H1 (cell line): ENCODE results near the gene ADAMTS4. TPM values are rescaled to one million over a fixed set of nuclear protein-coding genes. Genes with fewer than 3 reads are reported as not detected.

Source experiments
- CTCF ChIA-PET: fragments of 300-600 bp; sonication (Branson Sonifier 250); formaldehyde crosslinking; loops from one replicate; lab custom pipeline; 2021; ENCODE audit not compliant: partially characterized antibody; lab: Charles Lee
- POLR2A ChIA-PET: fragments of 300-600 bp; sonication (Branson Sonifier 250); formaldehyde crosslinking; loops from one replicate; lab custom pipeline; 2021; ENCODE audit warnings: inconsistent platforms; ENCODE audit not compliant: partially characterized antibody; lab: Charles Lee
- DNase-seq, 2 experiments: peaks; one replicate each; pipeline versions ENCODE4 v3.0.0 to v3.0.0-alpha.2; 2010 to 2022; ENCODE audit warnings: low spot score in 2 of 2, low read depth in 1 of 2, mixed read lengths in 1 of 2
- FAIRE-seq: peaks from 2 replicates; lab custom pipeline; 2011; peaks lifted over from hg19 to GRCh38; lab: Jason Lieb, UNC
- H2AFZ ChIP-seq: 2 replicates; pipeline ENCODE4 v1.8.1; 2012; ENCODE audit warnings: low read length, inconsistent platforms
- H2AK5ac ChIP-seq: 2 replicates; pipeline ENCODE4 v1.6.1; 2013; ENCODE audit warnings: low read depth, low read length
- H2BK120ac ChIP-seq: replicated peaks from 2 replicates; pipeline ENCODE3; 2013; ENCODE audit warnings: low read depth, low read length, inconsistent platforms
- H2BK12ac ChIP-seq: 2 replicates; pipeline ENCODE4 v1.6.1; 2013; ENCODE audit warnings: low read depth, low read length
- H2BK15ac ChIP-seq: 2 replicates; pipeline ENCODE4 v1.6.1; 2013; ENCODE audit warnings: low read length
- H2BK20ac ChIP-seq: 2 replicates; pipeline ENCODE4 v1.6.1; 2013; ENCODE audit warnings: low read length
- H2BK5ac ChIP-seq: 2 replicates; pipeline ENCODE4 v1.6.1; 2013; ENCODE audit warnings: low read depth, low read length
- H3K14ac ChIP-seq: 2 replicates; pipeline ENCODE4 v1.6.1; 2013; ENCODE audit warnings: inconsistent platforms; ENCODE audit not compliant: insufficient read length
- H3K18ac ChIP-seq: 2 replicates; pipeline ENCODE4 v1.6.1; 2013; ENCODE audit warnings: low read length; ENCODE audit errors: extremely low read depth
- H3K23ac ChIP-seq: 2 replicates; pipeline ENCODE4 v1.6.1; 2013; ENCODE audit warnings: inconsistent platforms; ENCODE audit not compliant: insufficient read length
- H3K23me2 ChIP-seq: 2 replicates; pipeline ENCODE4 v1.6.1; 2013; ENCODE audit warnings: low read depth, low read length
- H3K27ac ChIP-seq: 2 replicates; pipeline ENCODE4 v1.6.1; 2011; ENCODE audit warnings: low read depth, low read length, inconsistent platforms
- H3K27me3 ChIP-seq, 4 experiments: replicated peaks in 1 of 4; 1 replicate in 1 of 4; 2 replicates in 3 of 4; pipeline versions ENCODE4 v1.6.1 to v1.8.1; 2011 to 2013; ENCODE audit warnings: low read length in 3 of 4, mild to moderate bottlenecking in 3 of 4, inconsistent platforms in 2 of 4, mixed read lengths in 2 of 4, moderate library complexity in 1 of 4; ENCODE audit not compliant: control insufficient read depth in 3 of 4, insufficient read depth in 3 of 4; ENCODE audit errors: extremely low read depth in 1 of 4
- H3K36me3 ChIP-seq, 4 experiments: 2 replicates each; pipeline versions ENCODE4 v1.6.1 to v1.8.1; 2011 to 2013; ENCODE audit warnings: mild to moderate bottlenecking in 4 of 4, low read length in 3 of 4, moderate library complexity in 2 of 4, control low read depth in 1 of 4, inconsistent platforms in 1 of 4; ENCODE audit not compliant: insufficient read depth in 4 of 4, control insufficient read depth in 2 of 4
- H3K4ac ChIP-seq: replicated peaks from 2 replicates; pipeline ENCODE3; 2013; ENCODE audit warnings: low read length, low read depth, mixed read lengths, inconsistent platforms; ENCODE audit not compliant: insufficient read length
- H3K4me1 ChIP-seq, 4 experiments: replicated peaks in 1 of 4; 1 replicate in 1 of 4; 2 replicates in 3 of 4; pipeline versions ENCODE4 v1.6.1 to v1.8.1; 2011 to 2013; ENCODE audit warnings: low read length in 3 of 4, inconsistent platforms in 2 of 4, mixed read lengths in 1 of 4; ENCODE audit not compliant: insufficient read depth in 4 of 4, control insufficient read depth in 3 of 4
- H3K4me2 ChIP-seq, 2 experiments: 2 replicates each; pipeline versions ENCODE4 v1.6.1 to v1.8.1; 2011 to 2013; ENCODE audit warnings: low read depth in 2 of 2, low read length in 2 of 2, control low read depth in 1 of 2, inconsistent platforms in 1 of 2, mild to moderate bottlenecking in 1 of 2; ENCODE audit not compliant: insufficient read depth in 1 of 2
- H3K4me3 ChIP-seq, 4 experiments: fragments of 200-600, 300-600 bp in 1 of 4; sonication (generic), shearing (Covaris generic), sonication (Bioruptor Twin) in 1 of 4; 2 replicates each; pipeline versions ENCODE4 v1.5.1 to v1.8.1; 2011 to 2016; ENCODE audit warnings: low read length in 4 of 4, low read depth in 3 of 4, control low read depth in 2 of 4, inconsistent platforms in 2 of 4, mild to moderate bottlenecking in 2 of 4, mixed read lengths in 1 of 4, moderate library complexity in 1 of 4; ENCODE audit not compliant: insufficient read depth in 2 of 4; ENCODE audit errors: extremely low read depth in 1 of 4
- H3K56ac ChIP-seq: replicated peaks from 2 replicates; pipeline ENCODE3; 2013; ENCODE audit warnings: low read depth, mild to moderate bottlenecking, mixed read lengths, low read length, inconsistent platforms; ENCODE audit not compliant: insufficient read length
- H3K79me1 ChIP-seq: 2 replicates; pipeline ENCODE4 v1.6.1; 2013; ENCODE audit warnings: low read depth, low read length, control low read depth
- H3K79me2 ChIP-seq, 2 experiments: 2 replicates each; pipeline versions ENCODE4 v1.6.1 to v1.8.1; 2012 to 2013; ENCODE audit warnings: low read length in 2 of 2, mild to moderate bottlenecking in 2 of 2, inconsistent platforms in 1 of 2; ENCODE audit not compliant: insufficient read depth in 2 of 2, control insufficient read depth in 1 of 2
- H3K9ac ChIP-seq, 4 experiments: replicated peaks in 1 of 4; 1 replicate in 1 of 4; 2 replicates in 3 of 4; pipeline versions ENCODE4 v1.6.1 to v1.8.1; 2011 to 2013; ENCODE audit warnings: low read depth in 3 of 4, low read length in 3 of 4, control low read depth in 2 of 4, mild to moderate bottlenecking in 2 of 4, moderate library complexity in 2 of 4, inconsistent platforms in 1 of 4; ENCODE audit errors: extremely low read depth in 1 of 4
- H3K9me3 ChIP-seq, 2 experiments: 2 replicates each; pipeline versions ENCODE4 v1.6.1 to v1.8.1; 2012 to 2013; ENCODE audit warnings: mild to moderate bottlenecking in 2 of 2, moderate library complexity in 2 of 2, control low read depth in 1 of 2, inconsistent platforms in 1 of 2, low read depth in 1 of 2, low read length in 1 of 2, mixed read lengths in 1 of 2; ENCODE audit not compliant: insufficient read depth in 2 of 2
- H4K20me1 ChIP-seq, 2 experiments: replicated peaks in 1 of 2; 2 replicates each; pipeline versions ENCODE3 to v1.8.1; 2011 to 2013; ENCODE audit warnings: inconsistent platforms in 2 of 2, low read length in 2 of 2, mild to moderate bottlenecking in 1 of 2; ENCODE audit not compliant: insufficient read depth in 2 of 2, control insufficient read depth in 1 of 2
- H4K5ac ChIP-seq: 2 replicates; pipeline ENCODE4 v1.6.1; 2013; ENCODE audit warnings: low read length, low read depth, mixed read lengths, inconsistent platforms; ENCODE audit not compliant: insufficient read length
- H4K8ac ChIP-seq: 2 replicates; pipeline ENCODE4 v1.8.0; 2013; ENCODE audit warnings: mild to moderate bottlenecking, moderate library complexity, low read length, inconsistent platforms; ENCODE audit not compliant: insufficient read depth; ENCODE audit errors: extremely low read depth
- H4K91ac ChIP-seq: replicated peaks from 2 replicates; pipeline ENCODE3; 2013; ENCODE audit warnings: low read length, mixed read lengths, inconsistent platforms; ENCODE audit not compliant: insufficient read length
- CEBPB ChIP-seq: IDR thresholded peaks from 2 replicates; pipeline ENCODE4 v1.6.1; 2012; ENCODE audit warnings: low read depth, low read length
- CREB1 ChIP-seq: IDR thresholded peaks from 2 replicates; pipeline ENCODE4 v1.6.1; 2012; ENCODE audit warnings: inconsistent platforms
- EZH2 ChIP-seq: fragments of 200-600 bp; sonication (generic); IDR thresholded peaks from 2 replicates; pipeline ENCODE4 v1.7.1; 2012; ENCODE audit warnings: low read depth, mild to moderate bottlenecking, moderate library complexity, low read length, inconsistent platforms; ENCODE audit not compliant: severe bottlenecking
- MAX ChIP-seq: IDR thresholded peaks from 2 replicates; pipeline ENCODE4 v1.6.1; 2012; ENCODE audit warnings: inconsistent platforms
- RBBP5 ChIP-seq: IDR thresholded peaks from 2 replicates; pipeline ENCODE4 v1.7.1; 2012; ENCODE audit warnings: low read depth, mild to moderate bottlenecking, inconsistent platforms, low read length, moderate library complexity, borderline replicate concordance
- TAF7 ChIP-seq: optimal IDR thresholded peaks from 2 replicates; pipeline ENCODE3; 2011; ENCODE audit warnings: low read depth, mild to moderate bottlenecking, inconsistent platforms, low read length, moderate library complexity, borderline replicate concordance
- ZNF274 ChIP-seq: IDR thresholded peaks from 2 replicates; pipeline ENCODE4 v1.7.0; 2012; ENCODE audit warnings: low read length, borderline replicate concordance; ENCODE audit errors: extremely low read depth
- WGBS, 2 experiments: shearing (Covaris generic) in 1 of 2; methylation state at CpG; one replicate each; pipeline versions ENCODE4 v1.1.6 to v1.1.7; 2013 to 2015; ENCODE audit warnings: low lambda C conversion rate in 2 of 2, mixed read lengths in 2 of 2, inconsistent platforms in 1 of 2, low coverage in 1 of 2, missing lambda C conversion rate in 1 of 2; ENCODE audit not compliant: insufficient replicate concordance in 2 of 2, insufficient coverage in 1 of 2, insufficient read length in 1 of 2; ENCODE audit errors: extremely low coverage in 1 of 2, missing lambda C conversion rate in 1 of 2; 5-methylcytosine and 5-hydroxymethylcytosine counted together
- polyA plus RNA-seq, 7 experiments: library from polyadenylated mRNA; depleted of rRNA in 3 of 7; stranded (reverse) in 5 of 7; unstranded in 2 of 7; fragments of >200 nt in 5 of 7; fragments of 200-250 nt in 2 of 7; gene quantifications; 1 replicate in 5 of 7; 2 replicates in 1 of 7; 4 replicates in 1 of 7; pipeline versions ENCODE4 v1.2.1 to v1.2.3, GENCODE V29; 2011 to 2013; ENCODE audit warnings: missing spikeins in 2 of 7, mixed read lengths in 2 of 7
- total RNA-seq: library from RNA; stranded (reverse); fragmentation: NEBNext Ultra II Directional; extraction: Animal tissue kit (Norgen Biotek cat#: 25700); gene quantifications from 2 replicates; pipeline ENCODE4 v1.2.1, GENCODE V29; 2021
- TF ChIP-seq, protein P1 (sequence below): IDR thresholded peaks from 2 replicates; pipeline ENCODE4 v1.6.1; 2012; ENCODE audit warnings: low read length, inconsistent platforms
- TF ChIP-seq, protein P2 (sequence below), 3 experiments: IDR thresholded peaks; 1 replicate in 2 of 3; 2 replicates in 1 of 3; pipeline versions ENCODE4 v1.5.1 to v1.6.1; 2011; ENCODE audit warnings: low read length in 3 of 3, mild to moderate bottlenecking in 3 of 3, inconsistent platforms in 2 of 3, low read depth in 1 of 3, moderate library complexity in 1 of 3; ENCODE audit not compliant: insufficient read depth in 1 of 3; ENCODE audit errors: control extremely low read depth in 1 of 3

ADAMTS4 gene
- total and polyA plus RNA-seq, 2 of the 8 experiments (the other 6 are each of a cell fraction or from before 2014, with no cell fraction given), result 4.6 to 7.2 TPM

DNA sequence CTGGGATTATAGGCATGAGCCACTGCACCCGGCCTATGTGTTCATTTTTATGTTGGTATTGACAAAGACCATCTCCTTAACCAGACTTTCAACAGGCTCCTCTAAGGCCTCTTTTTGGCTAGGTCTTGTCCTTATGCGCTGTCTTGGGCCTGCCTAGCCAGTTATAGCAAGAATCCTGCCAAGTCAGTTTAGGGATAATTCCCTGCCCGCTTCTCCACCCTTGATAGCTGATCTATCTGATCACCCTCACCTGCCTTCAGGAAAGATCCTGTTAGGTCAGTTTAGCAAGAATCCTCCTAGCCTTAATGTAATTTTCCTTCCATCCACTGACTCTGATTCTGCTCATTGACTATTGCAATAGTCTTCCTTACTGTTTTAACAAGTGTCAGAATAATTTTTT lies 19.2 kb downstream of the ADAMTS4 start:
- Histone ChIP-seq H3K79me2 (peaks cover 0 to 4% of the 10 kb centered on the region in 2 experiments; a peak in 1 of 4 replicates), H3K79me1 (peaks cover 4% of the 10 kb centered on the region), H2AFZ (no peak overlapping the region), H3K4ac (no peak overlapping the region), H3K23ac (no peak overlapping the region), H3K27ac (no peak overlapping the region), H3K56ac (no peak overlapping the region), H4K20me1 (peaks cover 0 to 4% of the 10 kb centered on the region in 2 experiments), H3K23me2 (peaks cover 2% of the 10 kb centered on the region; the same call in 1 of the 2 replicates), H2BK5ac (no peak overlapping the region), H2BK20ac (no peak overlapping the region), H3K4me1 (peaks cover 0 to 13% (median under 1%) of the 10 kb centered on the region in 4 experiments; a peak in 3 of 7 replicates), H3K9me3 (no peaks in the 10 kb centered on the region), H3K4me3 (no peak overlapping the region), H3K18ac (no peak overlapping the region), H2AK5ac (no peak overlapping the region), H2BK12ac (no peak overlapping the region), H3K4me2 (no peak overlapping the region), H2BK120ac (no peak overlapping the region), H3K9ac (no peak overlapping the region), H3K27me3 (no peaks in the 10 kb centered on the region), H3K36me3 (peaks cover 0 to 9% (median 2%) of the 10 kb centered on the region in 4 experiments; a peak in 4 of 8 replicates), H3K14ac (no peak overlapping the region), H2BK15ac (no peak overlapping the region), H4K91ac (no peak overlapping the region), H4K8ac (no peak overlapping the region), H4K5ac (no peak overlapping the region)
- ChIA-PET CTCF (interaction anchor here (1.0 to 5.5 kb wide), 7 partner anchors 9 to 202 kb away, joined by 3 to 37 read pairs (median 4); partner anchors contain the start of genes ADAMTS4 and PPOX), POLR2A (interaction anchor here (0.6 to 1.6 kb wide), 5 partner anchors 17 to 233 kb away, joined by 3 to 5 read pairs (median 4); partner anchors contain the start of gene NDUFS2)
- 100% methylated on average over 3 of the region's 3 CpGs; no CpG with 5 or more reads in 1 of the 2 experiments for WGBS, 2 experiments
- DNase-seq (no peak), FAIRE-seq (no peak)
- TF ChIP-seq, protein P1, sequence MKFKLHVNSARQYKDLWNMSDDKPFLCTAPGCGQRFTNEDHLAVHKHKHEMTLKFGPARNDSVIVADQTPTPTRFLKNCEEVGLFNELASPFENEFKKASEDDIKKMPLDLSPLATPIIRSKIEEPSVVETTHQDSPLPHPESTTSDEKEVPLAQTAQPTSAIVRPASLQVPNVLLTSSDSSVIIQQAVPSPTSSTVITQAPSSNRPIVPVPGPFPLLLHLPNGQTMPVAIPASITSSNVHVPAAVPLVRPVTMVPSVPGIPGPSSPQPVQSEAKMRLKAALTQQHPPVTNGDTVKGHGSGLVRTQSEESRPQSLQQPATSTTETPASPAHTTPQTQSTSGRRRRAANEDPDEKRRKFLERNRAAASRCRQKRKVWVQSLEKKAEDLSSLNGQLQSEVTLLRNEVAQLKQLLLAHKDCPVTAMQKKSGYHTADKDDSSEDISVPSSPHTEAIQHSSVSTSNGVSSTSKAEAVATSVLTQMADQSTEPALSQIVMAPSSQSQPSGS, result no peak
- no peak for TF ChIP-seq CEBPB
- no peak for TF ChIP-seq EZH2
- TF ChIP-seq, protein P2, sequence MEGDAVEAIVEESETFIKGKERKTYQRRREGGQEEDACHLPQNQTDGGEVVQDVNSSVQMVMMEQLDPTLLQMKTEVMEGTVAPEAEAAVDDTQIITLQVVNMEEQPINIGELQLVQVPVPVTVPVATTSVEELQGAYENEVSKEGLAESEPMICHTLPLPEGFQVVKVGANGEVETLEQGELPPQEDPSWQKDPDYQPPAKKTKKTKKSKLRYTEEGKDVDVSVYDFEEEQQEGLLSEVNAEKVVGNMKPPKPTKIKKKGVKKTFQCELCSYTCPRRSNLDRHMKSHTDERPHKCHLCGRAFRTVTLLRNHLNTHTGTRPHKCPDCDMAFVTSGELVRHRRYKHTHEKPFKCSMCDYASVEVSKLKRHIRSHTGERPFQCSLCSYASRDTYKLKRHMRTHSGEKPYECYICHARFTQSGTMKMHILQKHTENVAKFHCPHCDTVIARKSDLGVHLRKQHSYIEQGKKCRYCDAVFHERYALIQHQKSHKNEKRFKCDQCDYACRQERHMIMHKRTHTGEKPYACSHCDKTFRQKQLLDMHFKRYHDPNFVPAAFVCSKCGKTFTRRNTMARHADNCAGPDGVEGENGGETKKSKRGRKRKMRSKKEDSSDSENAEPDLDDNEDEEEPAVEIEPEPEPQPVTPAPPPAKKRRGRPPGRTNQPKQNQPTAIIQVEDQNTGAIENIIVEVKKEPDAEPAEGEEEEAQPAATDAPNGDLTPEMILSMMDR (IDR thresholded peaks at IDR 0.05; ENCODE audit: control extremely low read depth in 1 of 3, insufficient read depth in 1 of 3, low read depth in 1 of 3, low read length in 3 of 3), result no peak
- TF ChIP-seq ZNF274, result no peak
- TF ChIP-seq RBBP5, result no peak
- TF ChIP-seq MAX, result no peak
- no peak for TF ChIP-seq CREB1
- TF ChIP-seq TAF7, result no peak
